Measurements from ENCODE around the gene RIPPLY3. TPM values are rescaled to one million over a fixed set of nuclear protein-coding genes. Genes with fewer than 3 reads are reported as not detected.
"Not testable (repeated sequence)": the region's sequence is repeated elsewhere in the genome, so short reads cannot be mapped to it uniquely, and the experiment has no call there.

RIPPLY3 gene
- total RNA-seq, 1 donor from 2014 or later = 86.4 TPM

GRCh38 chr21:37026499-37026898, 20.0 kb downstream of the RIPPLY3 start:
- TF ChIP-seq, protein P1, sequence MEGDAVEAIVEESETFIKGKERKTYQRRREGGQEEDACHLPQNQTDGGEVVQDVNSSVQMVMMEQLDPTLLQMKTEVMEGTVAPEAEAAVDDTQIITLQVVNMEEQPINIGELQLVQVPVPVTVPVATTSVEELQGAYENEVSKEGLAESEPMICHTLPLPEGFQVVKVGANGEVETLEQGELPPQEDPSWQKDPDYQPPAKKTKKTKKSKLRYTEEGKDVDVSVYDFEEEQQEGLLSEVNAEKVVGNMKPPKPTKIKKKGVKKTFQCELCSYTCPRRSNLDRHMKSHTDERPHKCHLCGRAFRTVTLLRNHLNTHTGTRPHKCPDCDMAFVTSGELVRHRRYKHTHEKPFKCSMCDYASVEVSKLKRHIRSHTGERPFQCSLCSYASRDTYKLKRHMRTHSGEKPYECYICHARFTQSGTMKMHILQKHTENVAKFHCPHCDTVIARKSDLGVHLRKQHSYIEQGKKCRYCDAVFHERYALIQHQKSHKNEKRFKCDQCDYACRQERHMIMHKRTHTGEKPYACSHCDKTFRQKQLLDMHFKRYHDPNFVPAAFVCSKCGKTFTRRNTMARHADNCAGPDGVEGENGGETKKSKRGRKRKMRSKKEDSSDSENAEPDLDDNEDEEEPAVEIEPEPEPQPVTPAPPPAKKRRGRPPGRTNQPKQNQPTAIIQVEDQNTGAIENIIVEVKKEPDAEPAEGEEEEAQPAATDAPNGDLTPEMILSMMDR (IDR thresholded peaks at IDR 0.05; ENCODE audit: unreplicated experiment) = no peak
- DNase-seq (ENCODE audit: low spot score) = no peak
- no peaks in the 10 kb centered on the region for H3K9me3 Mint-ChIP-seq (ENCODE audit: unreplicated experiment)
- H3K4me1 Mint-ChIP-seq (ENCODE audit: unreplicated experiment) = no peaks in the 10 kb centered on the region
- H3K4me3 Mint-ChIP-seq (ENCODE audit: unreplicated experiment) = no peak overlapping the region
- H3K27ac Mint-ChIP-seq (ENCODE audit: unreplicated experiment) = no peak overlapping the region
- H3K36me3 Mint-ChIP-seq (ENCODE audit: low read depth, unreplicated experiment) = peaks cover 13% of the 10 kb centered on the region
- H3K27me3 Mint-ChIP-seq (ENCODE audit: unreplicated experiment) = no peaks in the 10 kb centered on the region

DNA sequence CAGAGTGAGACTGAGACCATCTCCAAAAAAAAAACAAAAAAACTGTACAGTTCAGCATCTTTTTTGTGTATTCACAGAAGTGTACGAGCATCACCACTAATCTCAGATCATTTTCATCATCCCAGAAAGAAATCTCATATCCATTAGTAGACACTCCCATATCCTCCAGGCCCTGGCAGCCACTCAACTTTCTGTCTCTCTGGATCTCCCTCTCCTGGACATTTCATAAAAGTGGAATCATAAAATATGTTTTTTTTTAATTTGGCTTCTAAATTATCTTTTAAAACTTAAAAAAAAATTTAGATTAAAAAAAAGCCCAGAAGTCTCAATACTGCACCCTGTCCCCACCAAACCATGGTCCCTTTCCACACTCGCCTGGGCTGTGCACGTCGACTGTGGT, 22.1 kb downstream of the RIPPLY3 start:
- Mint-ChIP-seq H3K4me1 (ENCODE audit: unreplicated experiment) (no peaks in the 10 kb centered on the region), H3K27ac (ENCODE audit: unreplicated experiment) (no peak overlapping the region), H3K9me3 (ENCODE audit: unreplicated experiment) (no peaks in the 10 kb centered on the region), H3K27me3 (ENCODE audit: unreplicated experiment) (no peaks in the 10 kb centered on the region), H3K4me3 (ENCODE audit: unreplicated experiment) (no peak overlapping the region), H3K36me3 (ENCODE audit: low read depth, unreplicated experiment) (peaks cover 15% of the 10 kb centered on the region)
- no peak for DNase-seq (ENCODE audit: low spot score)
- TF ChIP-seq, protein P1 (IDR thresholded peaks at IDR 0.05; ENCODE audit: unreplicated experiment) = no peak

DNA sequence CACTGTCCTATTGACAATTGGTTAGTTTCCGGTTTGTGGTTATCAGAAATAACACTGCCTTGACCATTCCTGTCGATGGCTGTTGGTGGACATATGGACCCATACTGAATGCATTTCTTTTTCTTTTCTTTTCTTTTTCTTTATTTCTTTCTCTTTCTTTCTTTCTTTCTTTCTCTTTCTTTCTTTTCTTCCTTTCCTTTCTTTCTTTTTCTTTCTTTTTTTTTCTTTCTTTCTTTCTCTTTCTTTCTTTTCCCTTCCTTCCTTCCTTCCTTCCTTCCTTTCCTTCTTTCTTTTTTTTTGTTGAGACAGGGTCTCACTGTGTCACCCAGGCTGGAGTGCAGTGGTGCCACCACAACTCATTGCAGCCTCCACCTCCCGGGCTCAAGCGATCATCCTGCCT, 24.4 kb downstream of the RIPPLY3 start:
- TF ChIP-seq, protein P1 (IDR thresholded peaks at IDR 0.05; ENCODE audit: unreplicated experiment) = no peak
- DNase-seq (ENCODE audit: low spot score) = no peak
- Mint-ChIP-seq H3K27ac (ENCODE audit: unreplicated experiment) (no peak overlapping the region), H3K27me3 (ENCODE audit: unreplicated experiment) (no peaks in the 10 kb centered on the region), H3K9me3 (ENCODE audit: unreplicated experiment) (no peaks in the 10 kb centered on the region), H3K36me3 (ENCODE audit: low read depth, unreplicated experiment) (peaks cover 21% of the 10 kb centered on the region), H3K4me3 (ENCODE audit: unreplicated experiment) (no peak overlapping the region), H3K4me1 (ENCODE audit: unreplicated experiment) (no peaks in the 10 kb centered on the region)

GRCh38 chr21:37032293-37032692, 25.8 kb downstream of the RIPPLY3 start:
- H3K4me3 Mint-ChIP-seq (ENCODE audit: unreplicated experiment) = no peak overlapping the region
- H3K9me3 Mint-ChIP-seq (ENCODE audit: unreplicated experiment) = no peaks in the 10 kb centered on the region
- no peak for DNase-seq (ENCODE audit: low spot score)
- H3K4me1 Mint-ChIP-seq (ENCODE audit: unreplicated experiment) = no peaks in the 10 kb centered on the region
- peaks cover 21% of the 10 kb centered on the region for H3K36me3 Mint-ChIP-seq (ENCODE audit: low read depth, unreplicated experiment)
- TF ChIP-seq, protein P1 (IDR thresholded peaks at IDR 0.05; ENCODE audit: unreplicated experiment) = no peak
- no peaks in the 10 kb centered on the region for H3K27me3 Mint-ChIP-seq (ENCODE audit: unreplicated experiment)
- no peak overlapping the region for H3K27ac Mint-ChIP-seq (ENCODE audit: unreplicated experiment)

DNA sequence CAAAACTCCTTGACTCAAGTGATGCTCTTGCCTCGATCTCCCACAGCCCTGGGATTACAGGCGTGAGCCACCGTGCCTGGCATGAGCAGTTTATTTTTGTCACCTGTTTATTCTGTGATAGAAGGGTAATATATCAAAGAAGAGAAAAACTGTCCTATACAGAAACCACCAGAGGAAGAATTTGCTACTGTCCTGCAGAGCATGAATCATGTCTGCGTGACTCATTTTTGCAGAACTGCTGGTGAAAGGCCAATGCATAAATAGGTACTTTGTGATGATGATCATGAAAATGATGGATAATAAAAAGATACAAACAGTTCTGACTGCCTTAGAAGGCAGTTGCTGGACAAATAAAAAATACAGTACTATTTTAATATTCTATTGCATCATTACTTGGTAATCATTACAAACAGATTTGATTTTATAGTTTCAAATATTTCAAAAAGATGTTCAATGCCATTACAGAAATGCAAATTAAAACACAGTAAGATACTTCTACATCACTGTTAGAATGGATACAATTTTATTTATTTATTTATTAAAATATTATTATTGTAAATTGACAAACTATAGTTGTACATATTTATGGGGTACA, 26.5 kb downstream of the RIPPLY3 start:
- TF ChIP-seq, protein P1 (IDR thresholded peaks at IDR 0.05; ENCODE audit: unreplicated experiment) = no peak

GRCh38 chr21:37034394-37034793, 27.9 kb downstream of the RIPPLY3 start:
- not testable (repeated sequence) for DNase-seq (ENCODE audit: low spot score); H3K9me3 Mint-ChIP-seq (ENCODE audit: unreplicated experiment); H3K4me3 Mint-ChIP-seq (ENCODE audit: unreplicated experiment); H3K27ac Mint-ChIP-seq (ENCODE audit: unreplicated experiment); H3K27me3 Mint-ChIP-seq (ENCODE audit: unreplicated experiment); H3K4me1 Mint-ChIP-seq (ENCODE audit: unreplicated experiment)
- H3K36me3 Mint-ChIP-seq (ENCODE audit: low read depth, unreplicated experiment) = peaks cover 21% of the 10 kb centered on the region

More for the DNA sequence above, 26.5 kb downstream of the RIPPLY3 start:
- Mint-ChIP-seq H3K4me1 (ENCODE audit: unreplicated experiment) (no peaks in the 10 kb centered on the region), H3K36me3 (ENCODE audit: low read depth, unreplicated experiment) (peaks cover 21% of the 10 kb centered on the region), H3K4me3 (ENCODE audit: unreplicated experiment) (no peak overlapping the region), H3K9me3 (ENCODE audit: unreplicated experiment) (no peaks in the 10 kb centered on the region), H3K27ac (ENCODE audit: unreplicated experiment) (no peak overlapping the region), H3K27me3 (ENCODE audit: unreplicated experiment) (peaks cover 1% of the 10 kb centered on the region)
- DNase-seq (ENCODE audit: low spot score) = no peak

Measured in endothelial cell (in vitro differentiated cells).